Measurements from ENCODE around the gene PTHLH. TPM values are rescaled to one million over a fixed set of nuclear protein-coding genes. Genes with fewer than 3 reads are reported as not detected.

The PTHLH gene
- polyA plus RNA-seq, 1 donor from 2014 or later: not detected

GRCh38 chr12:27967551-27968054 is 4.9 kb downstream of the PTHLH start:
- H3K9me3 Mint-ChIP-seq: no peaks in the 10 kb centered on the region
- H3K4me1 Mint-ChIP-seq: peaks cover 13 to 16% (median 14%) of the 10 kb centered on the region in 3 donors
- no peak overlapping the region for H3K27ac Mint-ChIP-seq
- no peaks in the 10 kb centered on the region for H3K36me3 Mint-ChIP-seq
- no peak overlapping the region for H3K4me3 Mint-ChIP-seq
- peaks cover 63% of the 10 kb centered on the region for H3K27me3 Mint-ChIP-seq

- H3K36me3 Mint-ChIP-seq: no peaks in the 10 kb centered on the region
- H3K27me3 Mint-ChIP-seq: peaks cover 59% of the 10 kb centered on the region
- no peaks in the 10 kb centered on the region for H3K9me3 Mint-ChIP-seq
- H3K4me1 Mint-ChIP-seq: peaks cover 13 to 16% (median 14%) of the 10 kb centered on the region in 3 donors
- H3K27ac Mint-ChIP-seq: no peak overlapping the region
- H3K4me3 Mint-ChIP-seq: no peak overlapping the region
Observed at GRCh38 chr12:27966870-27967269, 5.7 kb downstream of the PTHLH start.

GRCh38 chr12:27965966-27966365 is 6.6 kb downstream of the PTHLH start:
- Mint-ChIP-seq H3K4me1 (peaks cover 12 to 13% (median 12%) of the 10 kb centered on the region in 3 donors), H3K4me3 (no peak overlapping the region), H3K9me3 (no peaks in the 10 kb centered on the region), H3K27ac (no peak overlapping the region), H3K36me3 (no peaks in the 10 kb centered on the region), H3K27me3 (peaks cover 50% of the 10 kb centered on the region)

- H3K9me3 Mint-ChIP-seq: no peaks in the 10 kb centered on the region
- H3K27ac Mint-ChIP-seq: no peak overlapping the region
- peaks cover 46% of the 10 kb centered on the region for H3K27me3 Mint-ChIP-seq
- no peak overlapping the region for H3K4me3 Mint-ChIP-seq
- H3K36me3 Mint-ChIP-seq: no peaks in the 10 kb centered on the region
- H3K4me1 Mint-ChIP-seq: peaks cover 9 to 11% (median 10%) of the 10 kb centered on the region in 3 donors
Observed at GRCh38 chr12:27965411-27965810, 7.1 kb downstream of the PTHLH start.

- no peaks in the 10 kb centered on the region for H3K36me3 Mint-ChIP-seq
- H3K27ac Mint-ChIP-seq: no peak overlapping the region
- H3K27me3 Mint-ChIP-seq: peaks cover 40% of the 10 kb centered on the region
Observed at GRCh38 chr12:27964123-27964522, 8.4 kb downstream of the PTHLH start.

GRCh38 chr12:27960821-27961220 is 11.7 kb downstream of the PTHLH start:
- no peaks in the 10 kb centered on the region for H3K36me3 Mint-ChIP-seq
- no peak overlapping the region for H3K27ac Mint-ChIP-seq
- H3K9me3 Mint-ChIP-seq: peaks cover 0 to 3% (median 0%) of the 10 kb centered on the region in 3 donors
- H3K27me3 Mint-ChIP-seq: peaks cover 27% of the 10 kb centered on the region
- no peak overlapping the region for H3K4me3 Mint-ChIP-seq
- no peaks in the 10 kb centered on the region for H3K4me1 Mint-ChIP-seq

More at GRCh38 chr12:27964123-27964522, 8.4 kb downstream of the PTHLH start:
- H3K4me1 Mint-ChIP-seq: peaks cover 0 to 4% (median 3%) of the 10 kb centered on the region in 3 donors
- H3K4me3 Mint-ChIP-seq: no peak overlapping the region
- H3K9me3 Mint-ChIP-seq: no peaks in the 10 kb centered on the region

- no peak overlapping the region for H3K27ac Mint-ChIP-seq
- H3K4me1 Mint-ChIP-seq: no peaks in the 10 kb centered on the region
- H3K27me3 Mint-ChIP-seq: peaks cover 20% of the 10 kb centered on the region
- H3K4me3 Mint-ChIP-seq: no peak overlapping the region
- peaks cover 0 to 3% (median 0%) of the 10 kb centered on the region in 3 donors for H3K9me3 Mint-ChIP-seq
- H3K36me3 Mint-ChIP-seq: no peaks in the 10 kb centered on the region
Observed at GRCh38 chr12:27958675-27959074, 13.9 kb downstream of the PTHLH start.

GRCh38 chr12:27957366-27957765 is 15.2 kb downstream of the PTHLH start:
- Mint-ChIP-seq H3K4me3 (no peak overlapping the region), H3K4me1 (peaks cover 0 to 3% (median 0%) of the 10 kb centered on the region in 3 donors), H3K9me3 (peaks cover 0 to 3% (median 0%) of the 10 kb centered on the region in 3 donors)

GRCh38 chr12:27953817-27954216 is 18.7 kb downstream of the PTHLH start:
- peaks cover 0 to 3% (median 0%) of the 10 kb centered on the region in 3 donors for H3K9me3 Mint-ChIP-seq
- H3K27me3 Mint-ChIP-seq: peaks cover 14% of the 10 kb centered on the region
- H3K36me3 Mint-ChIP-seq: no peaks in the 10 kb centered on the region
- H3K27ac Mint-ChIP-seq: no peak overlapping the region
- peaks cover 0 to 3% (median 0%) of the 10 kb centered on the region in 3 donors for H3K4me1 Mint-ChIP-seq
- H3K4me3 Mint-ChIP-seq: no peak overlapping the region

More at GRCh38 chr12:27957366-27957765, 15.2 kb downstream of the PTHLH start:
- Mint-ChIP-seq H3K27me3 (peaks cover 15% of the 10 kb centered on the region), H3K36me3 (no peaks in the 10 kb centered on the region), H3K27ac (no peak overlapping the region)

GRCh38 chr12:27953348-27953747 is 19.2 kb downstream of the PTHLH start:
- Mint-ChIP-seq H3K27ac (no peak overlapping the region), H3K9me3 (peaks cover 0 to 3% (median 0%) of the 10 kb centered on the region in 3 donors), H3K4me1 (peaks cover 0 to 3% (median 0%) of the 10 kb centered on the region in 3 donors), H3K36me3 (no peaks in the 10 kb centered on the region), H3K27me3 (peaks cover 9% of the 10 kb centered on the region), H3K4me3 (no peak overlapping the region)

- no peak overlapping the region for H3K4me3 Mint-ChIP-seq
- H3K27ac Mint-ChIP-seq: no peak overlapping the region
- peaks cover 0 to 3% (median 0%) of the 10 kb centered on the region in 3 donors for H3K9me3 Mint-ChIP-seq
- no peaks in the 10 kb centered on the region for H3K36me3 Mint-ChIP-seq
- peaks cover 8% of the 10 kb centered on the region for H3K27me3 Mint-ChIP-seq
- peaks cover 0 to 3% (median 0%) of the 10 kb centered on the region in 3 donors for H3K4me1 Mint-ChIP-seq
Observed at GRCh38 chr12:27952510-27952909, 20.0 kb downstream of the PTHLH start.

- Mint-ChIP-seq H3K9me3 (peaks cover 0 to under 1% (median 0%) of the 10 kb centered on the region in 3 donors), H3K27ac (no peak overlapping the region), H3K4me1 (peaks cover 0 to 3% (median 0%) of the 10 kb centered on the region in 3 donors), H3K27me3 (peaks cover 6% of the 10 kb centered on the region), H3K4me3 (no peak overlapping the region), H3K36me3 (no peaks in the 10 kb centered on the region)
Observed at GRCh38 chr12:27951898-27952297, 20.6 kb downstream of the PTHLH start.

GRCh38 chr12:27946421-27946820 is 26.1 kb downstream of the PTHLH start:
- Mint-ChIP-seq H3K4me1 (no peaks in the 10 kb centered on the region), H3K9me3 (no peaks in the 10 kb centered on the region), H3K36me3 (no peaks in the 10 kb centered on the region), H3K27ac (no peak overlapping the region), H3K4me3 (no peak overlapping the region), H3K27me3 (peaks cover 4% of the 10 kb centered on the region)

GRCh38 chr12:27940756-27941402 is 31.7 kb downstream of the PTHLH start:
- Mint-ChIP-seq H3K9me3 (no peaks in the 10 kb centered on the region), H3K27ac (no peak overlapping the region), H3K36me3 (no peaks in the 10 kb centered on the region), H3K4me1 (peaks cover 0 to 1% (median 0%) of the 10 kb centered on the region in 3 donors), H3K4me3 (no peak overlapping the region), H3K27me3 (peaks cover 4% of the 10 kb centered on the region)

- H3K27me3 Mint-ChIP-seq: peaks cover 4% of the 10 kb centered on the region
- H3K4me1 Mint-ChIP-seq: peaks cover 0 to 1% (median 0%) of the 10 kb centered on the region in 3 donors
- no peaks in the 10 kb centered on the region for H3K36me3 Mint-ChIP-seq
- no peak overlapping the region for H3K27ac Mint-ChIP-seq
- H3K4me3 Mint-ChIP-seq: no peak overlapping the region
- H3K9me3 Mint-ChIP-seq: no peaks in the 10 kb centered on the region
Observed at GRCh38 chr12:27940245-27940644, 32.3 kb downstream of the PTHLH start.

GRCh38 chr12:27937768-27938167 is 34.8 kb downstream of the PTHLH start:
- no peaks in the 10 kb centered on the region for H3K9me3 Mint-ChIP-seq
- peaks cover 0 to 1% (median 0%) of the 10 kb centered on the region in 3 donors for H3K4me1 Mint-ChIP-seq
- no peaks in the 10 kb centered on the region for H3K27me3 Mint-ChIP-seq
- no peak overlapping the region for H3K4me3 Mint-ChIP-seq
- no peak overlapping the region for H3K27ac Mint-ChIP-seq
- no peaks in the 10 kb centered on the region for H3K36me3 Mint-ChIP-seq
